GM18505 (cell line): Measurements from ENCODE around the gene SLC5A3.

Experiments used
- ATAC-seq: cut with Tn5 transposase; IDR thresholded peaks from one replicate; pipeline ENCODE4 v1.9.1; 2021; ENCODE audit not compliant: unreplicated experiment
- POLR2A ChIP-seq: IDR thresholded peaks from 4 replicates; pipeline ENCODE4 v1.6.1; 2011; ENCODE audit warnings: borderline replicate concordance; ENCODE audit not compliant: insufficient read depth, insufficient read length; ENCODE audit errors: extremely low read depth

Gene SLC5A3

DNA sequence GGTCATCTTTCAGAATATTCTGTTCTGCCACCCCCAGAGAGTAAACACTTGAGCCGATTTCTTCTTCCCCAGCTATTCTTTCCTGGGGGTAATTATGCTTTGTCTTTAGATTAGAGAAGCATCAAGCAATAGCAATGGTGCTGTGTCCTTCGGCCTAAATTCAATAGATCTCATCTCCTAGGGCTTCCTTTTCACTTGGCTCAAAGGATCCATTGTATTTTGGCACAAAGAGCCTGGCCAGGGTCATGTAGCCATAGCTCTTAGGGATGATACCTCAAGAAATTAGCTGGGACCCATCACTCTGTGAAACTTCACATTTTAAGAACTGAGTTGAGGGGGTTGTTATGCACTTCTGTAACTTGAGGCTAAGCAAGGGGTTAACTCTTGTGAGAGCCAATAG, 27.0 kb downstream of the SLC5A3 start:
- no peak for ATAC-seq
- TF ChIP-seq POLR2A, result no peak

- no peak for TF ChIP-seq POLR2A
- no peak for ATAC-seq
These were observed 27.4 kb downstream of the SLC5A3 start for GRCh38 chr21:34100790-34101189.

- no peak for ATAC-seq
- TF ChIP-seq POLR2A, result no peak
These were observed 32.7 kb downstream of the SLC5A3 start for GRCh38 chr21:34105947-34106541.

DNA sequence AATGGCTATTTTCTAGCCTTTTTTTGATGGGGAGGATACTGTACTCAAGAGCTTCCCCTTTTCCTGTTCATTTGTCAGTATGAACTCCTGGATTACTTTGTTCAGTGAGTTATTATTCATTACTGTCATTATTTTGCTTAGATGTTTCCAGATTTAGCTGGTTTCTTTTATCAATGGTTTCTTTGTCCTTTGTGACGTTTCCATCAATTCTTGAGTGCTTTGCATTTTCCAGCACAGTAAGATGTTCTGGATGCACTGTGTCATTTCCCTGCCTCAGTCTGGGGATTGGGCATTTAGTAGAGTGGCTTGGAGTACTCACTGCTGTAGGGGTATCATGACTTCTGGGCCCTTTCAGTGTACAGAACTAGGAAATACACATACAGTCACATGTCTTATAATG, 34.2 kb downstream of the SLC5A3 start:
- no peak for TF ChIP-seq POLR2A

GRCh38 chr21:34109075-34109474, 35.7 kb downstream of the SLC5A3 start:
- no peak for TF ChIP-seq POLR2A

More for the DNA sequence above, 34.2 kb downstream of the SLC5A3 start:
- no peak for ATAC-seq

GRCh38 chr21:34110594-34111202, 37.3 kb downstream of the SLC5A3 start:
- ATAC-seq, result no peak
- TF ChIP-seq POLR2A, result no peak

More at GRCh38 chr21:34109075-34109474, 35.7 kb downstream of the SLC5A3 start:
- no peak for ATAC-seq

- TF ChIP-seq POLR2A, result no peak
- ATAC-seq, result no peak
These were observed 39.1 kb downstream of the SLC5A3 start for GRCh38 chr21:34112316-34113033.

GRCh38 chr21:34113842-34114241, 40.5 kb downstream of the SLC5A3 start:
- no peak for TF ChIP-seq POLR2A
- no peak for ATAC-seq

- no peak for ATAC-seq
These were observed 41.8 kb downstream of the SLC5A3 start for GRCh38 chr21:34115160-34115559.

GRCh38 chr21:34116569-34116968, 43.2 kb downstream of the SLC5A3 start:
- ATAC-seq, result no peak
- TF ChIP-seq POLR2A, result no peak

More at GRCh38 chr21:34115160-34115559, 41.8 kb downstream of the SLC5A3 start:
- no peak for TF ChIP-seq POLR2A

DNA sequence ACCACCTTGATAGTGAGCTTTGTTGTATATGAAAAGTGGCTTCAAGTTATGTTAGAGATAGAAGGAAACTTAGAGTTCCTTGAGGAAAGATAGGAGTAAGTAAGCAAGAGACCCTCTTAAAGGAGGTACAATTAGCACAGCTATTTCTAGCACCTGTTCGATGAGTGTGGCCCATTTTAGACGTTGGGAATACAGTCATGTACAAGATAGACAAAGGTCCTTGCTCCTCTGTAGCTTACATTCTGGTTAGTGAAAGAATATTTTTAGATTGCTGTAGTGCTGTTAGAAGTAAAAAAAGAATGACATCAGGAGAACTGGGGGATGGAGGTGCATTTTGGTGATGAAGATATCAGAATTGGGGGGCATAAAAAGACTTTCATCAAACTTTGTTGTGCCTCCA, 47.5 kb downstream of the SLC5A3 start:
- no peak for ATAC-seq

DNA sequence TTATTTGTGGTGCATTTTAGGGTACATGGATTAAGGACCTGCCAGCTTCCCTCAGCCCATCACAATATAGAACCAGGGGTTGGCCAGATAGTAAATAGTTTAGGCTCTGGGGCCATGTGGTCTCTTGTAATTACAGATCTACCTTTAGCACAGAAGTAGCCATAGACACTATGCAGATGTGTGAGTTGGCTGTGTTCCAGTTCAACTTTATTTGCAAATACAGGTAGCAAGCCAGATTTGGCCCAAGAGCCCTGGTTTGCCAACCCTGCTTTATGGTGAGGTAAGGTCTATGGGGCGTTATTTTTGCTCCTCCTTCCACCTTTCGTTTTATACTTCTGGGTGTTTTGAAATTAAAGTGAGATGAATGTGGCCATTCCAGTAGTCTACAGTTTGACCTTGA, 48.7 kb downstream of the SLC5A3 start:
- ATAC-seq, result no peak
- no peak for TF ChIP-seq POLR2A

More for the DNA sequence above, 47.5 kb downstream of the SLC5A3 start:
- no peak for TF ChIP-seq POLR2A
